Bronchial epithelial cell (primary cell): ENCODE data around the gene FNDC10. TPM values are rescaled to one million over a fixed set of nuclear protein-coding genes. Genes with fewer than 3 reads are reported as not detected.
"Not testable (repeated sequence)": the region's sequence is repeated elsewhere in the genome, so short reads cannot be mapped to it uniquely, and the experiment has no call there.

Experiments
- DNase-seq: peaks from one replicate; pipeline ENCODE4 v3.0.0-alpha.2; 2010; ENCODE audit warnings: low read depth
- FAIRE-seq: peaks from 2 replicates; lab custom pipeline; 2011; peaks lifted over from hg19 to GRCh38; lab: Jason Lieb, UNC
- H3K27me3 ChIP-seq: 2 replicates; pipeline ENCODE4 v1.5.1; 2011; ENCODE audit warnings: low read length; ENCODE audit not compliant: control insufficient read depth, insufficient read depth
- H3K36me3 ChIP-seq: 2 replicates; pipeline ENCODE4 v1.5.1; 2011; ENCODE audit warnings: low read length; ENCODE audit not compliant: control insufficient read depth, insufficient read depth
- H3K4me3 ChIP-seq: 2 replicates; pipeline ENCODE4 v1.5.1; 2011; ENCODE audit warnings: mild to moderate bottlenecking, low read depth, low read length, control low read depth
- CTCF ChIP-seq: IDR thresholded peaks from 2 replicates; pipeline ENCODE4 v1.5.1; 2011; ENCODE audit warnings: mild to moderate bottlenecking, moderate library complexity, low read length, control low read depth, inconsistent platforms; ENCODE audit not compliant: insufficient read depth, severe bottlenecking
- total RNA-seq: library from RNA; depleted of rRNA; stranded (reverse); fragments of >200 nt; gene quantifications from 2 replicates; pipeline ENCODE4 v1.2.1, GENCODE V29; 2014

The FNDC10 gene
- total RNA-seq, 1 donor from 2014 or later, result 0.26 TPM

- FAIRE-seq (no peak), DNase-seq (no peak)
- H3K4me3 ChIP-seq, result no peak overlapping the region
- peaks cover 28% of the 10 kb centered on the region for H3K36me3 ChIP-seq
- TF ChIP-seq CTCF, result no peak
- H3K27me3 ChIP-seq, result no peaks in the 10 kb centered on the region
Observed at GRCh38 chr1:1562556-1563195, 37.3 kb downstream of the FNDC10 start.

DNA sequence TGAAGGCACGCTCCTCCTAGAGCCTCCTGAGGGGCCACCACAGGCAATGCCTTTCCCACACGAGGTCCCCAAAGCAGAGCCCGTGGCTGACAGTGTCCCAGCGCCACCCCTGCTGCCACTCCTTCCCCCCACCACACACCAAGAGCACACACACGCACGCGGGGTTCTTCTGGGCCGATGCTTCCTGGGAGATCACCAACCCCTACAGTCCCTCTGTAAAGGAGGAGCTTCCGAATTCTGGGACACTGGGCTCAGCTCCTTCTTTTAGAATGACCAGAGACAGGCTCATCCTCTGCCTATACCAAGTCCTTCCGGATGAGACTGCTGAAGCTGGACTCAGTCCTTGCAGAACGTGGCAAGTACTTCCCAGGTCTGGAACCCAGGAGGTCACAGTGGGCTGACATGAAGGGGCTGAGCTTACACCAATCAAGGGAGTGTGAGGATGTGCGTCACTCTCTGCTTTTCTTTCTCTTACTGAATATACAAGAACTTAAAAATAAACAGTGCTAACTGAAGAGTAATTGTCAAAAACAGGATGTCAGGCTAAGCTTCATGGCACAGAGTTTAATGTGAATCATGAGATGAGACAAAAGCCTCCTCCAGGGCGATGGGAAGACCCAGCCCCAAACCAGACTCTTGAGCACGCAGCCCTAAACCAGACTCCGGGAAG lies 38.0 kb downstream of the FNDC10 start:
- Histone ChIP-seq H3K27me3 (no peaks in the 10 kb centered on the region), H3K36me3 (peaks cover 28% of the 10 kb centered on the region), H3K4me3 (no peak overlapping the region)
- FAIRE-seq (no peak), DNase-seq (no peak)
- no peak for TF ChIP-seq CTCF

GRCh38 chr1:1560178-1560577 lies 39.8 kb downstream of the FNDC10 start:
- DNase-seq (no peak), FAIRE-seq (no peak)
- peaks cover 25% of the 10 kb centered on the region for H3K36me3 ChIP-seq
- no peak overlapping the region for H3K4me3 ChIP-seq
- H3K27me3 ChIP-seq, result no peaks in the 10 kb centered on the region
- TF ChIP-seq CTCF, result no peak

DNA sequence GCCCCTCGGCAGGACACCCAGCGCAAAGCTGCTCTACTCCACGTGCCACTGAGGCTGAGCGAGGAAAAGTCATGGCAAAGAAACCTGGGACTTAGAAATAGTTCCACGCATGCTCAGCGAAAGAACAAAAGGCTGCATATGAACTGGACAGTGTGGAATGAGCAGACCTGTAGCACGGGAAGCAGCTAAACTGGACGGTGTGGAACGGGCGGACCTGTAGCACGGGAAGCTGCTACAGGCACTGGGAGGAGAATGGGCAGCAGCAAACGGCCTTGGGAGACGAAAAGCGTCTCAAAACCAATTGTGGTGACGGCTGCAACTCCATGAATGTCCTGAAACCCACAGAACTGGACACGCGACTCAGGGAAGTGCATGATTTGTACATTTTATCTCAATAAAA lies 40.9 kb downstream of the FNDC10 start:
- FAIRE-seq (no peak), DNase-seq (no peak)
- H3K4me3 ChIP-seq, result no peak overlapping the region
- peaks cover 20% of the 10 kb centered on the region for H3K36me3 ChIP-seq
- no peaks in the 10 kb centered on the region for H3K27me3 ChIP-seq
- no peak for TF ChIP-seq CTCF

DNA sequence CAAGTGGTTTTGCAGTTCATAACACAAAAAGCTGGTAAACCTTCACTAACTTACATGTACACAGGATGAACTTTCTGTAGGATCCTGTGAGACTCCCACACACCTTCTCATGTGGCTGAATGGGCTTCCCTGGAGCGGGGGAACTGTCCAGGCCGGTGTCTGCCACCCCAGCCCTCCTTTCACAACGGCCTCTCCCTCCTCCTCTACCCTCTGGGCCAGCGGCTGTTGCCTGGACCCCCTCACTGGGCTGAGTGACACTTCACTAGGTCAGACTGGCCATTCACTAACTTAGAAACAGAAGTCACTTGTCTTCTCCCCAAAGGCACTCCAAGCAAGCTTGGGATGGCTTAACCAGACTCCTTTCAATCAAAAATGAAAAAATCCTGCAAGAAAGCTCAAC lies 41.3 kb downstream of the FNDC10 start:
- H3K4me3 ChIP-seq, result no peak overlapping the region
- no peak for TF ChIP-seq CTCF
- DNase-seq, result no peak
- no peak for FAIRE-seq
- H3K36me3 ChIP-seq, result peaks cover 18% of the 10 kb centered on the region
- no peaks in the 10 kb centered on the region for H3K27me3 ChIP-seq

DNA sequence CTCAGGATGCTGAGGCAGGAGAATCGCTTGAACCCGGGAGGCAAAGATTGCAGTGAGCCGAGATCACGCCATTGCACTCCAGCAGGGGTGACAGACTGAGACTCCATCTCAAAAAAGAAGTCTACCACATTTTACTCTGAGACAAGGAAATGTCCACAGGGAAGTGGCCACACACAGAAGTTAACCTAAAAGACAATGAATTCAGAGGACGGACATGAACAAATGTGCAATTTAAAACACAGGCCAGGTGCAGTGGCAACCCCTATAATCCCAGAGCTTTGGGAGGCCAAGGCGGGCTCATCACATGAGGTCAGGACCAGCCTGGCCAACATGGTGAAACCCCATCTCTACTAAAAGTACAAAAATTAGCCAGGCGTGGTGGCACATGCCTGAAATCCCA lies 42.2 kb downstream of the FNDC10 start:
- H3K4me3 ChIP-seq, FAIRE-seq, H3K27me3 ChIP-seq, DNase-seq: not testable (repeated sequence)
- H3K36me3 ChIP-seq, result peaks cover 16% of the 10 kb centered on the region

DNA sequence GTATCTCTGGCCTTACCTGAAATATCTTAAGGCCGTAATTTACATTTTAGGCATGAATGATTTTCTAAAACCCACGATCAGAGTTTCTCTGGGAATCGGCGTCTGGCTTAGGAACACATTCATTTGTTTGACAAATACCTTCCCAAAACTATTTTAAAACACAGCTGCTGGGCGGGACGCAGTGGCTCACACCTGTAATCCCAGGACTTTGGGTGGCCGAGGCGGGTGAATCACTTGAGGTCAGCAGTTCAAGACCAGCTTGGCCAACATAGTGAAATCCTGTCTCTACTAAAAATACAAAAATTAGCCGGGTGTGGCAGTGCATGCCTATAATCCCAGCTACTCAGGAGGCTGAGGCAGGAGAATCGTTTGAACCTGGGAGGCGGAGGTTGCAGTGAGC lies 43.0 kb downstream of the FNDC10 start:
- not testable (repeated sequence) for FAIRE-seq, DNase-seq, H3K27me3 ChIP-seq, H3K4me3 ChIP-seq
- H3K36me3 ChIP-seq, result peaks cover 12% of the 10 kb centered on the region
